ENCODE results near the gene SUPT5H.

The SUPT5H gene

DNA sequence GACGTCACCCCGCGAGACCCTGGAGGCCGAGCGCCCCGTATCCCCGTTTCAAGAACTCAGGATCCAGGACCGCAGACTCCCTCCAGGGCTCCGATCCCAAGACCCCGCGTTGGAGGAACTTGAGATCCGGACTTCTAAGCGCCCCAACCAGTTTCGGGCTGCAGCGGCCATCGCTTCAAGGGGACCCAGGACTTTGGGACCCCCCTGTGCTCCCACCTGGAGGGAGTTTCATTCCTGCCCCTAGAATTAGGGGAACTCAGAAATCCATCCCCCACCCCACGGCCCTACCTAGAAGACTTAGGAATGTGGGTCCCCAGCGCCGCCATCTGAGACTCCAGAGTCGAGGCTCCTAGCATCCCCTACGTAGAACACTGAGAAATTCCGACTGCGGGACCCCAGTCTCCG is 32.5 kb upstream of the SUPT5H start:
- no peak for TF ChIP-seq POLR2A (IDR thresholded peaks at IDR 0.05; ENCODE audit: low read length)
- no peak for TF ChIP-seq GATA1 (IDR thresholded peaks at IDR 0.05; ENCODE audit: low read depth, low read length)
- DNase-seq: no peak

GRCh38 chr19:39413272-39413910 is 32.0 kb upstream of the SUPT5H start:
- no peak for DNase-seq
- no peak for TF ChIP-seq GATA1 (IDR thresholded peaks at IDR 0.05; ENCODE audit: low read depth, low read length)
- no peak for TF ChIP-seq POLR2A (IDR thresholded peaks at IDR 0.05; ENCODE audit: low read length)

- TF ChIP-seq POLR2A (IDR thresholded peaks at IDR 0.05; ENCODE audit: low read length): no peak
- TF ChIP-seq GATA1 (IDR thresholded peaks at IDR 0.05; ENCODE audit: low read depth, low read length): no peak
- DNase-seq: no peak
These were observed 31.3 kb upstream of the SUPT5H start for GRCh38 chr19:39413911-39414608.

DNA sequence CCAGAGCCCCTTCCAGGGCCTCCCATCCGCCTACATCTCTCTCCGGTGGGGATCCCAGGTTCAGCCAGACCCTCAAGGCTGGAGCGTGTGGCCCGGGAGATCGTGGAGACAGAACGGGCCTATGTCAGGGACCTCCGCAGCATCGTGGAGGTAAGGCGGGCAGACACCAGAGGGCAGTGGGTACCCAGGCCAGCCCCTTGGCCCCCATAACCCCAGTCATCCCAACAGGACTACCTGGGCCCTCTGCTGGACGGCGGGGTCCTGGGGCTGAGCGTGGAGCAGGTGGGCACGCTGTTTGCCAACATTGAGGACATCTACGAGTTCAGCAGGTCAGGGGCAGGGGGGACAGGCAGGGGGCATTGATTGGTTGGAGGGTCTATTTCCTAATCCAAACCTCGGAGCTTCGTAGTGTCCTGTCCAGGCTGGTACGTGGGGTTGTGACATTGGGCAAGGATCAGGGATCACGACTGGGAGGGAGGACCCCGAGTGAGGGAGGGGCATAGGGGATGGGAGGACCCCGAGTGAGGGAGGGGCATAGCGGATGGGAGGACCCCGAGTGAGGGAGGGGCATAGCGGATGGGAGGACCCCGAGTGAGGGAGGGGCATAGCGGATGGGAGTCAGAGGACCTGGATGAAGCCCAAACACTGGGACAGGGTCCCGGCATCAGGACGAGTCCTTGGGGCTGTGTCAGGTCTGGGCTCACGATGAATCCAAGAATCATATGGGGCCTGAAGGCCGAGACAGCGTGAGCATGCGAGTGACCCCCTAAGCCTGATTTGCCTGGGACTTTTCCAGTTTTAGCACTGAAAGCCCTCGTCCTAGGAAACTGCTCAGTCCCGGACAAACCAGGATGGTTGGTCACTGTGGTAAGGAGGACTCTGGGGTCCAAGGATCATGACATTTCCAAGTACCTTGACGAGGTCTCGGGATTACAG is 30.0 kb upstream of the SUPT5H start:
- TF ChIP-seq GATA1 (IDR thresholded peaks at IDR 0.05; ENCODE audit: low read depth, low read length) (no peak), POLR2A (IDR thresholded peaks at IDR 0.05; ENCODE audit: low read length) (no peak)
- no peak for DNase-seq

DNA sequence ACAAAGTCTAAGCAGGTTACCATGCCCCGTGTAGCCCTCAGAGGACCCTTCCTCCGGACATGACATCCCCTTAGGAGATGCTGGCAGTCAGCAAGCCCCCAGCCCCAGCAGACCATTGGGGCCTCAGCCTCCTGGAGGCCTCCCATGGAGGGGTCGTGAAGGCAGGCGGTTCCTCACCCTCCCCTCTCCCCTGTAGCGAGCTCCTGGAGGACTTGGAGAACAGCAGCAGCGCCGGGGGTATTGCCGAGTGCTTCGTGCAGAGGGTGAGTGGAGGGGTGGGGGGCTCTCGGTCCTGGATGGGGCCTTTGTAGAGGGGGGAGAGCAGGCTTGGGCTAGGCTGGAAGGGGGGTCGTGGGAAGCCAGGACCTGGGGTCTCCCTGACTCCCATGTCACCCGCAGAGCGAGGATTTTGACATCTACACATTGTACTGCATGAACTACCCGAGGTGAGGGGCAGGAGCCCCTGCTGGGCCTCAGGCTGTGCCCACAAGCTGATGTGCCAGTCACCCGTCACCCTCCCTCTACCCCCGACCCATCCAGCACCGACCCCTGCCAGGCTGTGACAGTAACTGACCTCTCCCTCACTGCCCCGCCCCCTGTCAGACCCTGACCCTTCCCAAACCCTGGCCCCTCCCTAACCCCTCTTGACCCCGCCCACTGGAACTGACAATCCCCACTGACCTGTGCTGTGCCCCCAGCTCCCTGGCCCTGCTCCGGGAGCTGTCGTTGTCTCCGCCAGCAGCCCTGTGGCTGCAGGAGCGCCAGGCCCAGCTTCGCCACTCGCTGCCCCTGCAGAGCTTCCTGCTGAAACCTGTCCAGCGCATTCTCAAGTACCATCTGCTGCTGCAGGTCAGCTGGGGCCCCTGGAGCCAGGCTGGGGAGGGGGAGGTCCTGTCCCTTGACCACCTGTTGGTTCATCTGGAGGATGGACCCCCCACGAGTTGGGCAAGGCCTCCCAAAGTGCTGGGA is 28.9 kb upstream of the SUPT5H start:
- DNase-seq: no peak
- TF ChIP-seq POLR2A (IDR thresholded peaks at IDR 0.05; ENCODE audit: low read length): no peak
- TF ChIP-seq GATA1 (IDR thresholded peaks at IDR 0.05; ENCODE audit: low read depth, low read length): no peak

- no peak for TF ChIP-seq POLR2A (IDR thresholded peaks at IDR 0.05; ENCODE audit: low read length)
- DNase-seq: no peak
These were observed 27.8 kb upstream of the SUPT5H start for GRCh38 chr19:39417463-39418181.

GRCh38 chr19:39419003-39419402 is 26.4 kb upstream of the SUPT5H start:
- no peak for TF ChIP-seq GATA1 (IDR thresholded peaks at IDR 0.05; ENCODE audit: low read depth, low read length)
- no peak for TF ChIP-seq POLR2A (IDR thresholded peaks at IDR 0.05; ENCODE audit: low read length)
- DNase-seq: no peak

DNA sequence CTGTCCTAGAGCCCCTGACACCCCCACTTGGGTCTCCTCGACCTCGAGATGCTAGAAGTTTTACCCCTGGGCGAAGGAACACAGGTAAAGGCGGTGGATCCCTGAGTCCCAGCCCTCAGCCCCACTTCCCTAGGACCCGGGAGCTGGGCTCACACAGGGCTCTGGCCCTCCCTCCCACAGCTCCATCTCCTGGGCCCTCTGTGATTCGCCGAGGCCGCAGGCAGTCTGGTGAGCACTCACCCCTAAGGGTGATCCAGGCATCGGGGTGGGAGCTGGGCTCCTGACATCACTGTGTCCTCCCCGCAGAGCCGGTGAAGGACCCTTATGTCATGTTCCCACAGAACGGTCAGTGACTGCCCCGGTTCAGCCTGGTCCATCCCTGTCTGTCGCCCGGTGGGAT is 24.6 kb upstream of the SUPT5H start:
- TF ChIP-seq POLR2A (IDR thresholded peaks at IDR 0.05; ENCODE audit: low read length): no peak
- no peak for TF ChIP-seq GATA1 (IDR thresholded peaks at IDR 0.05; ENCODE audit: low read depth, low read length)
- no peak for DNase-seq

- no peak for DNase-seq
- no peak for TF ChIP-seq POLR2A (IDR thresholded peaks at IDR 0.05; ENCODE audit: low read length)
- no peak for TF ChIP-seq GATA1 (IDR thresholded peaks at IDR 0.05; ENCODE audit: low read depth, low read length)
These were observed 23.4 kb upstream of the SUPT5H start for GRCh38 chr19:39422020-39422419.

- TF ChIP-seq POLR2A (IDR thresholded peaks at IDR 0.05; ENCODE audit: low read length) (no peak), GATA1 (IDR thresholded peaks at IDR 0.05; ENCODE audit: low read depth, low read length) (no peak)
- DNase-seq: no peak
These were observed 21.9 kb upstream of the SUPT5H start for GRCh38 chr19:39423258-39424086.

DNA sequence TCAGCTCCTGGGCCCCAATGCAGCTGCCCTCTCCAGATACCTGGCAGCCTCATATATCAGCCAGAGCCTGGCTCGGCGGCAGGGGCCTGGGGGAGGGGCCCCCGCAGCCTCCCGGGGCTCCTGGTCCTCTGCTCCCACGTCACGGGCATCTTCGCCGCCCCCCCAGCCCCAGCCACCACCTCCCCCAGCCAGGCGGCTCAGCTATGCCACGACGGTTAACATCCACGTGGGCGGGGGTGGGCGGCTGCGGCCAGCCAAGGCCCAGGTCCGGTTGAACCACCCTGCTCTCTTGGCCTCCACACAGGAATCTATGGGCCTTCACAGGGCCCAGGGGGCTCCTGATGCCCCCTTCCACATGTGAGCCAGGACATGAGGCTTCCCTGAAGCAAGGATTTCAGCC is 20.4 kb upstream of the SUPT5H start:
- TF ChIP-seq POLR2A (IDR thresholded peaks at IDR 0.05; ENCODE audit: low read length) (no peak), GATA1 (IDR thresholded peaks at IDR 0.05; ENCODE audit: low read depth, low read length) (no peak)
- no peak for DNase-seq

- TF ChIP-seq GATA1 (IDR thresholded peaks at IDR 0.05; ENCODE audit: low read depth, low read length) (no peak), POLR2A (IDR thresholded peaks at IDR 0.05; ENCODE audit: low read length) (no peak)
- DNase-seq: no peak
These were observed 19.6 kb upstream of the SUPT5H start for GRCh38 chr19:39425744-39426143.

Measured in erythroblast (primary cell).